Left ventricle myocardium superior (tissue), 1 donor: Measurements from ENCODE around the gene GRAMD2B. TPM values are rescaled to one million over a fixed set of nuclear protein-coding genes. Genes with fewer than 3 reads are reported as not detected.
A peak's percentile ranks its signal among the peaks of the same experiment; 100 is the strongest.
"Not testable (repeated sequence)": the region's sequence is repeated elsewhere in the genome, so short reads cannot be mapped to it uniquely, and the experiment has no call there.

Experiments
- ATAC-seq: fragments of 200-7000 bp; cut with Tn5 transposase; one replicate; pipeline ENCODE4 v1.9.1; 2020; ENCODE audit warnings: mild to moderate bottlenecking, moderate library complexity
- DNase-seq: peaks from one replicate; pipeline ENCODE4 v3.0.0-alpha.2; 2020
- intact Hi-C: fragments of 100-400 bp; cut with micrococcal nuclease; formaldehyde crosslinking; loops from one replicate; pipeline ENCODE4 v1.11.0; 2022
- total RNA-seq: library from RNA; stranded (reverse); fragmentation: NEBNext Ultra II Directional; extraction: Animal tissue kit (Norgen Biotek cat#: 25700); gene quantifications from one replicate; pipeline ENCODE4 v1.2.1, GENCODE V29; 2021
- donor health status: DM: no; HTN: yes; CAD: no; lungs with severe emphysema.

GRAMD2B gene
- total RNA-seq, 1 donor from 2014 or later = 35.2 TPM

DNA sequence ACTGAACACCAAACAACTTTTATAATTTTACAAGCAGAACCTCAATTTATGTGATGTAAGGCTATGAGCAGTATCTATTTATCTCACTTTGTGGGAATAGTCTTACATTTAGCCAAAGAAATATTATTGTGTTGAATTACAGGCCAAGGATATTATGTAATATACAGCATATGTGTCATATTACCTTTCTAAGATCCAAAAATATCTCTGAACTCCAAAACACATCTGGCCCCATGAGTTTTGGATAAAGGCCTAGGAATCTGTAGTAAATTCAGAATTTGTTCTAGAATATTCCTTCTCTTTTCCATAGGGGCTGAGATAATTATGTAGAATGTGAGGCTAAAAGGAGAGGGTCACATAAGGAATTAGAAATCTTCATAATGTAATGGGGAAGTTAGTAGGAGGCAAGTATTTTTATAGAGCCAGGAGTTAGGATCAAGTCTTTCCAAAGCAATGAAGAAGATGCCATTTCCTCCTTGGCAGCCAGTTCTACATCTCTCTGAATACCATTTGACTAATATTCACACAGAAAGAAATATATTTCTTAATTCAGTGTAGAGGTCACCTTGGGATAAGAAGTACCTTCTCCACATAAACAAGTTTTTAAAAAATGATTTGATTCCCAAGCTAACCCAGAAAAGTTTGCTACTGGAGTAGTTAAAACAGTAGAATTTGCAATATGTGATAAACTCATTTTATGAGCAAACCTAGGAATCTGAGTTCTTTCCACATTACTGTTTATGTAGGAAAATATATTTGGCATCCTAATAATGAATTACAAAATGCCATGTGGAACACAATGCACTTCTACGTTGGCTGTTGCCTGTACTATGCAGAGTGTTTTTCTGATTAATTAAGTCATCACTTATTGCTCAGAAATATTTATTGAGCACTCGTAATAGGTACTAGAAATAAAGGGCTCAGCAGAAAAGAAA lies 20.3 kb upstream of the GRAMD2B start:
- no peak for ATAC-seq
- intact Hi-C loops = no loop called here

DNA sequence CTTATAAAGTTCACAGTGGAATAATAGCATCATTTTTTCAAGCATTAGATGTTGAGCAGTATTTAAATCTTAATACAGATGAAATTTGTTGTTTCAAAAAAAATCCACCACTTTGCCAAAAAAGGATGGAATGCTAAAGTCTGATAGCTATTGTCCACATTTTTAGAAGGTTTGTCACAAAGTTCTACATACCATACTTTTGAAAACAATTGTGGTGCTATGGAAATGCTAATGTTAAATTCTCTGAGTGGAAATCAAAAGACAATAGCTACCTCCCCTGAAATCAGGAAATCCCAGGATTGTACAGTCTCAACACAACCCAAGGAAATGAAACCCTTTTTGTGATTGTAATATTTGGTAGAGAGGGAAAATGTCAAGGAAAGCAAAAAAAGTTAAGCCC lies 19.3 kb upstream of the GRAMD2B start:
- ATAC-seq (no peak), DNase-seq (no peak)
- intact Hi-C loops = no loop called here

More for the DNA sequence above, 20.3 kb upstream of the GRAMD2B start:
- DNase-seq = no peak

DNA sequence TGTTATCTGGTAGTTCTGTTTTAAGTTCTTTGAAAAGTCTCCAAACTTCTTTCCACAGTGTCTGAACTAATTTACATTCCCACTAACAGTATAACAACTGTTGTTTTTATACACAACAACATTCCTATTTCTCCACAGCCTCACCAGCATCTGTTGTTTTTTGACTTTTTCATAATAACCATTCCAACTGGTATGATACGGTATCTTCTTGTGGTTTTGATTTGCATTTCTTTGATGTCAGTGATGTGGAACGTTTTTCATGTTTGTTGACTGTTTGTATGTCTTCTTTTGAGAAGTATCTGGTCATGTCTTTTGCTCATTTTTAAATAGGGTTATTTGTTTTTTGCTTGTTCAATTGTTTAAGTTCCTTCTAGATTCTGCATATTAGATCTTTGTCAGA lies 12.6 kb upstream of the GRAMD2B start:
- ATAC-seq = no peak

DNA sequence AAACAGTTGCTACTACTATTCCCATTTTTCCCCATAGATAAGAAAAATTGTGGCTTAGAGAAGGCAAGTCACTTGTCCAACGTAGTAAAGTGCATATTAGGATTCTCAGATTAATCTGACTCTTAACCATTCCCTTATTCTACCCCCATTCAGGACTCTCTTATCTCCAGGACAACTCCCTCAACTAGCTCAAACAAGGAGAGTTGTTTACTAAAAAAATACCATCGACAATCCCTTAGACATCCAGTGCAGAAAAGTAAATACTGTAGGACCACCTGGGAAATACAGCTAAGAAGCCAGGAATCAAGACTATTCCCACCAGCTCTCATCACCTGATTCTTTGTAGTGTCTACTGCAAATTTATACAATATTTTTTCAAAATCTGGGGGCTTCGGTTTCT lies 9.4 kb upstream of the GRAMD2B start:
- ATAC-seq = no peak
- no peak for DNase-seq
- intact Hi-C loops = loop anchor here (10.0 kb wide), 1 partner anchor 121 kb away; no protein-coding TSS in a partner anchor

More for the DNA sequence above, 12.6 kb upstream of the GRAMD2B start:
- intact Hi-C loops = loop anchor here (10.0 kb wide), 1 partner anchor 124 kb away; no protein-coding TSS in a partner anchor
- DNase-seq = no peak

DNA sequence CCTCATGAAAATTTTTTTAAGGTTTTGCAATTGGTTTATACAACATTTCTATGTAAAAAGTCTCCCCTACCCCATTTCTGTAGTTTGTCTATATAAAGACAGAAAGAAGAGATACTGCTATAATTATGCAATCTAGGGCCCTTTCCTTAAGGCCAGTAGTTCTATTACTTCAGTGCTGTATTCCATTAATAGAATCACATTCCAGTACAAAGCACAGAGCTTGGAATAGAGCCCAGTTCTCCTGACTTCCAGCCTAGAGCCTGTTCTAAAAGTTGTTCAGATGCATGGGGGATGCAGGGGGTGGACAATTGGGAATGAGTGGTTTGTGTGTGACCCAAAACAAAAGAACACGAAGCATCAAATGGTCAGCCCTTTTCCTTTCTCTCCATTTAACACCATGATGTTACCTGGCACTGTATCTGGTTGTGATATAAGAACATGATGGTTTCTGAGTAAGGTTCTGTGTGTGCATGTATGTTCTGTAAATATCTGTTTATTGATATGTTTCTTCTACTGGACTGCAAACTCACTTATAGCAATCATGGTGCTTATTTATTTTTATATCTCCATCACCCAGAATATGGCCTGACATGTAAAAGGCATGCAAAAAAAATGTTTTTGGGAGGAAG lies 8.2 kb upstream of the GRAMD2B start:
- peak; percentile 98 for ATAC-seq
- DNase-seq = no peak
- intact Hi-C loops = loop anchor here (10.0 kb wide), 1 partner anchor 120 kb away; no protein-coding TSS in a partner anchor

DNA sequence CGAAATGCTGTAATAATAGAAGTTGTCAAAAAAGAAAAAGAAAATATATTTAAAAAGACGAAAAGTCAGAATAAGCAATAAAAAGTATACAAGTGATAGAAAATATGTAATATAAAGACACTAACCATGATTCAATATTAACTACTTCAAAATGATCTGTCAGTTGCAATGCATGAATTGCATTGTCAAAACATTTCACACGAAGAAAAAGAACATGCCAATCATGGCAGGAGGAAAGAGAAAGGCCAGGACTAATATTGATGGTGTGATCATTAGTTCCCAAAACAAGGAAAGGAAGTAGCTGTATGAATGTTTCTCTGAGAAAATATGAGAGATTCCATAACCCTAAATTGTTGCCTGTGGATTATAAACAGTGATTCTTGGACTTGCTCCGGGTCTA lies 7.4 kb upstream of the GRAMD2B start:
- DNase-seq = no peak
- intact Hi-C loops = loop anchor here (10.0 kb wide), 1 partner anchor 119 kb away; no protein-coding TSS in a partner anchor
- ATAC-seq = no peak

DNA sequence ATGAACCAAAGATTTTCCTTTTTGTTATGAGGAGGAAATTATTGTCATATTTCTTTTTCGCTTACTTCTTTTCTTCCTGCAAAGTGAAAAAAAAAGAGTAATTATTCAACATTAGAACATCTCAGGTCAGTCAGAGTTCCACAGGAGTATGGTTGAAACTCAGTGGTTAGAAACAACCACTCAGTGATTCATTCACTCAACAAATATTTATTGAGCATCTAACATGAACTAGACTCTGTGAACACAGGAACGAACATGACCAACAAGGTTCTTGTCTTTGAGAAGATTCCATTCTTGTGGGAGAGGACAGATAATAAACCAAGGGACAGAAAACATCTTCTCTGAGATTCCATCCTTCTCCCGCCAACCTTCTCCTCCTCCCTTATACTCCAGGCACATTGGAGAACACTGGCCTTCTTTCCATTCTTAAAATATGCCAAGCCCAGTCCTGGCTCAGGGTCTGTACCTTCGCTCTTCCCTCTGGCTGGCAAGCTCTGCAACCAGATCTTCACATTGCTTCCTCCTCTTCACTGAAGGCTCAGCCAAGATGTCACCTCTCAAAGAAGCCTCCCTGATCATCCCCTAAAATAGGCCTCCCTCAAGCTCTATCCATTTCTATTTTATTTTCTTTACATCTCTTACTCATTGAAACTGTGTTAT lies 6.8 kb upstream of the GRAMD2B start:
- intact Hi-C loops = loop anchor here (10.0 kb wide), 1 partner anchor 118 kb away; no protein-coding TSS in a partner anchor
- DNase-seq (no peak), ATAC-seq (no peak)

DNA sequence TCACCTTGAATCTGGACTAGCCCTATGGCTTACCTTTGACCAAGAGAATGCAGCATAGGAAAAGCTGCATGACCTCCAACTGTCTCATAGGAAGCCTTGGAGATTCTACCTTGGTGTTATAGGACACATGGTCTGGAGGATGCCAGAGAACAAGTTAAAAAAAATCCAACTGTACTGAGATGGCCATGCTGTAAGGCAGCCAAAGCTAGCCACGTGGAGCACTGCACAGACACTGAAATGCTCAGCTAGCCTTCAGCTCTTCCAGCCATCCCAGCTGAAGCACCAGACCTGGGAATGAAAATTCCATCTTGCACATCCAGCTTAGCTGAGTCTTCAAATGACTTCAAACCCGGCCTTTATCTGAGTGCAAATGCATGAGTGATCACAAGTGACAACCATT lies 6.0 kb upstream of the GRAMD2B start:
- DNase-seq (no peak), ATAC-seq (peak; percentile 26)
- intact Hi-C loops = loop anchor here (10.0 kb wide), 1 partner anchor 118 kb away; no protein-coding TSS in a partner anchor

DNA sequence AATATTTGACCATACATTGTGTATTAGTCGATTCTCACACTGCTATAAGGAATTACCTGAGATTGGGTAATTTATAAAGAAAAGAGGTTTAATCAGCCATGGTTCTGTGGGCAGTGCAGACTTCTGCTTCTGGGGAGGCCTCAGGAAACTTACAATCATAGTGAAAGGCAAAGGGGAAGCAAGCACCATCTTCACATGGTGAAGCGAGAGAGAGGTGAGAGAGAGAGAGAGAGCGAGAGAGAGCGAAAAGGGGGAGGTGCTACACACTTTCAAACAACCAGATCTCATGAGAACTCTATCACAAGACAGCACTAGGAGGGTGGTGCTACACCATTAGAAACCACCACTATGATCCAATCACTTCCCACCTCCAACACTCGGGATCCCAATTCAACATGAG lies 4.1 kb upstream of the GRAMD2B start:
- intact Hi-C loops = loop anchor here (10.0 kb wide), 1 partner anchor 116 kb away; no protein-coding TSS in a partner anchor
- ATAC-seq = no peak
- no peak for DNase-seq

DNA sequence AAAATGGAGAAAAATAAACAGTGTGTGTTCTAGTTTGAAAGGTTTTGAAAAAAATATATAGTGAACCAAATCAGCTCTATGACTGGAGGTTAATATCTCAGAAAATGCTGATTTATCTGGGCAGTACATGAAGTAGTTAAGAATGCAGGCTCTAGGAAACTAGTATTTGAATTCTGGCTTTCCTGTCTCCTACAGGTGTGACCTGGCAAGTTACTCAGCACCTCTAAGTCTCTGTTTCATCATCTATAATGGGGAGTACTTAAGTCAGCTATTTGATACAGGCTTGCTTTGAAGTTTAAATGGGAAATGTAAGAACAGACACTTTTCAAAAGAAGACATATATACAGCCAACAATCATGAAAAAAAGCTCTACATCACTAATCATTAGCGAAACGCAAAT lies 5.2 kb downstream of the GRAMD2B start:
- intact Hi-C loops = no loop called here
- ATAC-seq (no peak), DNase-seq (no peak)

DNA sequence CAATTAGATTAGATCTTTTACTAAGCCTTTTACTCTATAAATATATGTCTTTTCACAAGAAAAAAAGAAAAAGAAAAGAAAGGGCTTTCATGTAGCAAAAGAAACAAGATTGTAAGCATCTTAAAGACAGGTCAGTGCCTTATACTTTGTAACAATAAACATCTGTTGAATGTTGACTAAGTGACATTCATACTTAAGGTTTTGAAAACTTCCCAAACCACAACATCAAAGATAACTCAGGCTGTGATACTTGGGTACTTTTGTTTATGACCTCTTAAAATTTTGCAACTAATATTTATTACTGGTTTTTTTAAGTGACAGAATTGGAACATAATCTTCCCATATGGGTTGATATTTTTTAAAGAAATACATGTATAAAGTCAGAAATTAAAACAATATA lies 7.4 kb downstream of the GRAMD2B start:
- intact Hi-C loops = no loop called here
- ATAC-seq = no peak
- DNase-seq = no peak

DNA sequence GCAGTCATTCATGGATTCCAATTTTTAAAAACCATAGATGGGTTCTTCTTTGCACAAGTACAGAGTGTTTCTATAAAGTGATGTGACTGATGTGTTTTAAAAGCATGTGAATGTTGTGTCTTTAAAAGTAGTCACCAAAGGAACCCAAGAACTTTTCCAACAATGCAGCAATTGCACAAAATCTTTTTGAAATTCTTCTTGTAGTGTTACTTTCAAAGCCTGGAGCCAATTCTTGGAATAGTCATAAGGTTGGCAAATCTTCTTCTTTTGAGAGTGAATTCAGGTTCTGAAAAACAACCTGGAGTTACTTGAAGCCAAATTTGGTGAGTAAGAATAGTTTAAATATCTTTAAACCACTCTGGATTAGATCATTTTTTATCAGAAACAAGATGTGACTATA lies 10.5 kb downstream of the GRAMD2B start:
- ATAC-seq (no peak), DNase-seq (no peak)
- intact Hi-C loops = no loop called here

DNA sequence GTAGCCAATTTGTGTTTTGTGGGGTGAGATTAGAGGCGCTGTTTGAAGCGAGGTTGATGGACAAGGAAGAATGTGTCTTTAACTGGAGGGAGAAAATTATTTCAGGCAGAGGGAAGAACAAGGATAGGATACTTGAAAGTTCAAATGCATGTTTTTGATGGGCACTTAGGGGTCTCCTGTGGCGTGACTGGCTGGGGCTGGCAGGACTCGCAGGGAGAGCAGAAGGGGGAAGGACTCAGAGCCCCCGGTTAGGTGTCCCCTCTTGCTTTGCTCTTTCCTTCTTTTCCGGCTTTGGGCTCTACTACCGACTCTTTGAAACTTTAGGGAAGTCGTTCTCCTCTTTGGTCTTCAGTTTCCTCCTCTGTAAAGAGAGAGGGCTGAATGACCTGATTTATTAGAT lies 12.1 kb downstream of the GRAMD2B start:
- intact Hi-C loops = no loop called here
- ATAC-seq = no peak
- DNase-seq = no peak

DNA sequence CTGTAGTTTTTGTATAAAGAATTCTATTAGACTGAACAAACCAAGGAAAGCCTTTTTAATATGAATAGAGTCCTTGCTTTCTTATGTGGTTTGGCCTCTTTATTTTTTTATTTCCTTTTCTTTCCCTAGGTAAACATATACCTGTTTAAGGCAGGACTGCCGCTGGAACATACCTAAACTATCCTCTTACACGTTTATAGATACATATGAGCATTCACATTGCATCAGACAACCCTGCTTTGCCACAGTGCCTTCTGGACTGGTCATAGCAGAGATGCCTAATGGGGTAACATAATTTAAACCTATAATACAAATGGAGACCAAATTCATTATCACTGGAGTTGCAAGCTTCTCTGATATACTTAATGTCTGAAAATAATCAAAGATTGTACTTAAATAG lies 12.5 kb downstream of the GRAMD2B start:
- intact Hi-C loops = no loop called here
- DNase-seq (no peak), ATAC-seq (no peak)

DNA sequence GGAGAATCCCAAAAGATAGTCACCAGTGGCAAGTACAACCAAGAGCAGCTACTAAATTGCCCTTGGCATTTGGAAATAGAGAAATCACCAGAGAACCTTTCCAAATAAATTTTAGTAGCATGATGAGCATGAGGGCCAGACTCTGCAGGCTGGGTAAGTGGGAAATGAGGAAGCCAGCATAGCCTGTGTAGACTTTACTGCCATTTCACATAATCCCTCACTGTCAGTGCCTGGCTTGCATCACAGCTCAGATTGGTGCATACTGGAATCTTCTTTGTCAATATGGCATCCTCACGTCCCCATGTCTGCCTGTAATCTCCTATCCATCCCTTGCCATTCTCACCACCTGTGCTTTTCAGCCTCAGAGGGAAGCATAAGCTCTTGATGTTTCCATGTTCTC lies 14.5 kb downstream of the GRAMD2B start:
- intact Hi-C loops = no loop called here
- DNase-seq (no peak), ATAC-seq (no peak)

DNA sequence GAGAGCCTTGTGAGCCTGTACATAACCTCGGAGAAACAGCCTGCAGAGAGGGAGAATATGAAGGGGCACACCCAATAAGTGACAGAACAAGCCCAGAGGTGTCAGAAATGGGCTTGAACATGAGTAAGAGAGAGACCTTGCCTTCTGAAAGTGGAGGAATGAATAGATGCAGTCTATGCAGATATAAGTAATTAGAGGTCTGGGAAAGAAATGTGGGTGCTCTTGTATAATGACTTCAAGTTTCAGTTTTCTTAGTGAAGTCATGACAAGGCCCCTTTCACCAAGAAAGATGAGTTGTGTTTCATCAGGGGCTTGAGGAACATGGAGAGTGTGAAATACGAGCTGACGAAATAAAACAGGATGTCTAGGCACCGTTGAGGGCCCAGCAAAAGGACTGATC lies 15.1 kb downstream of the GRAMD2B start:
- intact Hi-C loops = no loop called here
- ATAC-seq (no peak), DNase-seq (no peak)

DNA sequence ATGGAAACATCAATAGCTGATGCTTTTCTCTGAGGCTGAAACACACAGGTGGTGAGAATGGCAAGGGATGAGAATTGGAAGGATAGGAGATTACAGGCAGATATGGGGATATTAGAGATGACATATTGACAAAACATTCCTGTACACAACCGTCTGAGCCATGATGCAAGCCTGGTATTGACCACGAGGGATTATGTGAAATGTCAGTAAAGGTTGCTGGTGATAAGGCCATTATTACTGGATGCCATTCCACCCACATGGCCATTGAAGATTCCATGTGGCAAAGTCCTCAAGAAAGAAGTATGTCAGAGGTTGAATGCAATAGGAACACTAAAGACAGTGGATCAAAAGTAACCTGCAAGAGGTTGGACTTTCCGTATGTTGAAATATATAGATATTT lies 15.7 kb downstream of the GRAMD2B start:
- ATAC-seq (no peak), DNase-seq (no peak)
- intact Hi-C loops = no loop called here

DNA sequence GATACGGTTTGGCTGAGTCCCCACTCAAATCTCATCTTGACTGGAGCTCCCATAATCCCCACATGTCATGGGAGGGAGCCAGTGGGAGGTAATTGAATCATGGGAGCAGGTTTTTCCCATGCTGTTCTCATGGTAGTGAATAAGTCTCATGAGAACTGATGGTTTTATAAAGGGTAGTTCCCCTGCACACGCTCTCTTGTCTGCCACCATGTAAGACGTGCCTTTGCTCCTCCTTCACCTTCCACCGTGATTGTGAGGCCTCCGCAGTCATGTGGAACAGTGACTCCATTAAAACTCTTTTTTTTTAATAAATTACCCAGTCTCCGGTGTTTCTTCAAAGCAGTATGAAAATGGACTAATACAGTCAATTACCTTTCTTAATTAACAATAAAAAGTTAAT lies 16.5 kb downstream of the GRAMD2B start:
- intact Hi-C loops, ATAC-seq, DNase-seq: not testable (repeated sequence)

DNA sequence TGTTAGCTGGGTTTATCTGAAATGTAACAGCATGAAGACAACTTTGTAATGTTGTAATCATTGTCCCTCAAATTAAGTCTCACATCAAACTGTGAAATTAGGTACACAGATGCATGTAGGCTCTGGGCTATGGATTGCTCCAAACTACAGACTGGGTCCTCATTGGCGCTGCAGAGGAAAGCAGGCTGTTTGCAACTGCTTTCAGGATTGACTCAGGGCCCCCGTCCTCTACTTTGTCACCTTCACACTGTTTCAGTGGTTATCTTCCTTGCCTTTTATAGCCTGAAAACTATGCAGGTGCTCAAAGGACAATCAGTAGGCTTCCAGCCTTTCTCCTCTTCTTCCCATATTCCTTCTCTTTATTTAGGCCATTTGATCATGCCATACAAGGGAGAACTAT lies 18.0 kb downstream of the GRAMD2B start:
- ATAC-seq = peak; percentile 48
- intact Hi-C loops = no loop called here

DNA sequence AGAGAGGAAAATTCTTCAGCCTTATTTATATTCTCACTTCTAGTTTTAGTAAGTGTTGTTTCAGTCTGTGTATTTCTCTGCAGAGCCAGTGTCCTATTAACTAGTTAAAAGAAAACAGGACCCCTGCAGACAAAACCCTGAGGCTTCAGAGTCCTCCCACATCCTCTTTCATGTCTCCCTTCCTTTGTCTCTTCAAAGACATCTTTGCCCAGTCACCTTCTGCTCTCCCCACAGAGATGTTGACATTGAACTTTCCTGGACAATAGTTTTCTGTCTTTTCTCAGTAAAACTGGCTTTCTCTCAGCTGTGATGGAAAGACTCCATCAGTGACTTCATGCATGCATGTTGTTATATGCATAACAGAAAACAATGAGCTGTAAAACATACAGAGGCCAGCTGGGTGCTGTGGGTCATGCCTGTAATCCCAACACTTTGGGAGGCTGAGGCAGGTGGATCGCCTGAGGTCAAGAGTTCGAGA lies 20.2 kb downstream of the GRAMD2B start:
- intact Hi-C loops = no loop called here

More for the DNA sequence above, 18.0 kb downstream of the GRAMD2B start:
- DNase-seq = no peak

More for the DNA sequence above, 20.2 kb downstream of the GRAMD2B start:
- no peak for ATAC-seq
- no peak for DNase-seq
